ENCODE results near the gene ERMP1. TPM values are rescaled to one million over a fixed set of nuclear protein-coding genes. Genes with fewer than 3 reads are reported as not detected.

ERMP1 gene
- total and polyA plus RNA-seq, 2 donors (not counting 1 experiment from before 2014, with no cell fraction given) = 4.9 to 10.6 TPM

DNA sequence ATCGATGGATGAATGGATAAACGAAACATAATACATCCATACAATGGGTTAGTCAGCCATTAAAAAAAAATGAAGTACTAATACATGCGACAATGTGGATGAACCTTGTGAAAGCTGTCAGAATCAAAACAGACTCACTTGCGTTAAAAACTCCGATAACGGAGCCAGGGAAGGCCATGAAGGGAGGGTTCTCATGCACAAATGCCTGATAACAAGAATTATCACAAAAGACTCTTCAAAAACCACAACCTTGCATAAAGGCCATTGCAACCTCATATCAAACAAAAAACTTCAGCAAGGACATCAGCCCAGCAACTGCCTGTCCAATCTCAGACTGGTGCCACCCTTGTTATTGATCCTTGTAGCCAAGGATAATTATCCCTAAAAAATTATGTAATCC is 13.7 kb downstream of the ERMP1 start:
- WGBS (ENCODE audit: insufficient coverage) = 100% methylated on average over 4 of the region's 6 CpGs

More for the DNA sequence above, 13.7 kb downstream of the ERMP1 start:
- Mint-ChIP-seq H3K4me1 (peaks cover 2% of the 10 kb centered on the region), H3K27me3 (no peaks in the 10 kb centered on the region), H3K4me3 (no peak overlapping the region), H3K27ac (no peak overlapping the region), H3K9me3 (ENCODE audit: insufficient read depth) (no peaks in the 10 kb centered on the region)
- no peak for ATAC-seq (ENCODE audit: low read depth)
- TF ChIP-seq EZH2 (IDR thresholded peaks at IDR 0.05; ENCODE audit: borderline replicate concordance, insufficient read depth, low read depth, low read length, poor library complexity, severe bottlenecking) (no peak), CTCF (IDR thresholded peaks at IDR 0.05) (no peak)
- intact Hi-C loops (cut with micrococcal nuclease) = no loop called here
- Histone ChIP-seq H3K9ac (ENCODE audit: low read length) (no peak overlapping the region), H3K9me3 (ENCODE audit: control extremely low read depth in 1 of 3, control insufficient read depth in 2 of 3, insufficient read depth in 1 of 3, low read length in 2 of 3) (no peaks in the 10 kb centered on the region), H3K4me1 (ENCODE audit: control insufficient read depth in 2 of 2, insufficient read depth in 2 of 2, low read length in 2 of 2) (no peaks in the 10 kb centered on the region), H3K27me3 (replicated peaks in 1 of 4; ENCODE audit: control extremely low read depth in 1 of 4, control insufficient read depth in 3 of 4, insufficient read depth in 4 of 4, low read length in 3 of 4) (no peaks in the 10 kb centered on the region), H3K4me3 (ENCODE audit: control extremely low read depth in 1 of 5, extremely low read depth in 1 of 5, insufficient read depth in 1 of 5, low read depth in 2 of 5, low read length in 4 of 5) (no peak overlapping the region), H3K4me2 (replicated peaks; ENCODE audit: low read depth, low read length, poor library complexity, severe bottlenecking) (no peak overlapping the region), H3K27ac (ENCODE audit: low read length in 2 of 2) (no peak overlapping the region), H3K36me3 (replicated peaks in 1 of 2; ENCODE audit: control extremely low read depth in 1 of 2, control insufficient read depth in 1 of 2, extremely low read depth in 1 of 2, insufficient read depth in 2 of 2, low read length in 1 of 2) (peaks cover 12 to 25% of the 10 kb centered on the region in 2 experiments), H4K20me1 (ENCODE audit: control insufficient read depth, insufficient read depth, low read length, poor library complexity, severe bottlenecking) (no peaks in the 10 kb centered on the region), H2AFZ (ENCODE audit: insufficient read depth, low read depth, low read length, poor library complexity, severe bottlenecking) (no peak overlapping the region), H3K79me2 (ENCODE audit: control insufficient read depth, insufficient read depth, low read length) (peaks cover 3% of the 10 kb centered on the region)
- ChIA-PET POLR2A (no interaction called here), CTCF (no interaction called here)
- DNase-seq = no peak
